GM19193 (cell line): Measurements from ENCODE around the gene SREBF2.

Experiments
- POLR2A ChIP-seq: IDR thresholded peaks from 4 replicates; pipeline ENCODE4 v1.6.1; 2011; ENCODE audit not compliant: insufficient read depth, insufficient read length; ENCODE audit errors: extremely low read depth

The SREBF2 gene

DNA sequence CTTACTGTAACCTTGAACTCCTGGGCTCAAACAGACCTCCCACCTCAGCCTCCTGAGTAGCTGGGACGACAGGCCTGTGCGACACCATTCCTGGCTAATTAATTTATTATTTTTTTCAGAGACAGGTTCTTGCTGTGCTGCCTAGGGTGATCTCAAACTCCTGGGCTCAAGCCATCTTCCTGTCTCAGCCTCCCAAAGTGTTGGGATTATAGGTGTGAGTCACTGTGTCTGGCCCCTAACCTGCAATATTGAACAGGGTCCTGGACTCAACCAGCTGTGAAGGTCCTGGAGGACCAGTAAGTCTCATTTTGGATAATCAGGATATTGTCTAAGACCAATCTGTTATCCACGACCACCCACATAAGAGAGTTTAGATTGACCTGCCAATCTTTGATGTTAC lies 17.2 kb upstream of the SREBF2 start:
- TF ChIP-seq POLR2A, result no peak

DNA sequence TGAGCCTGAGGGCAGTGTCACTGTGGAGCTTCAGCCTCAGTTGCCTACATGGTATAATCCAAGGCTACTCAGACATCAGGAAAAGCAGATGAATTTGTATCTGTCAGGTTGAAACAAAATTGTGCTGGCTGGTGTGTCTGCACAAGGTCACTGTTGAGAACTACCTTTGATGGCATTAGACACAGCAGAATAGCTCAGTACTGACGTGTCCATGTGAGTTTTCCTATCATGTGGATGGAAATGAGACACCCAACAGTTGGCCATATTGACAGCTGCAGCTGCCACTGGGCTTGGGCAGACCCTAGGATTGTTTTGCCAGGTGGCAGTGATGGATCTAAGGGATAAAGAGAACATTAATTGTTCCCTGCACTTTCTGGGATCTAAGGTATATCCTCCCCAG lies 16.7 kb upstream of the SREBF2 start:
- TF ChIP-seq POLR2A, result no peak

DNA sequence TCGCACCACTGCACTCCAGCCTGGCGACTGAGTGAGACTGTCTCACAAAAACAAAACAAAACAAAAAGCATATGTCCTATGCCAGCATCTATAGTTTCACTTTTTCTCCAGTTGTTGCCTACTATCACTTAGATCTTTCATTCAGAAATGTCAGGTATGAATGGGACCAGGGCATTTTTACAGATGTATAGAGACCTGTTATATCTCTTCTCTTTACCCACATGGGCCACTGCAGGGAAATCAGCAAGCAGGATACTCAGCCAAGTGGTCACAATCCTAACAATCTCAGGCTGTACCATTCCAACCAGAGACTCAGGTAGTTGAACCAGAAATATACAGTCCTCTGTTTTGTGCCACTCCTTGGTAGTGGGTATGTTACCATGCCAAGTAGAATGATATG lies 16.0 kb upstream of the SREBF2 start:
- no peak for TF ChIP-seq POLR2A

DNA sequence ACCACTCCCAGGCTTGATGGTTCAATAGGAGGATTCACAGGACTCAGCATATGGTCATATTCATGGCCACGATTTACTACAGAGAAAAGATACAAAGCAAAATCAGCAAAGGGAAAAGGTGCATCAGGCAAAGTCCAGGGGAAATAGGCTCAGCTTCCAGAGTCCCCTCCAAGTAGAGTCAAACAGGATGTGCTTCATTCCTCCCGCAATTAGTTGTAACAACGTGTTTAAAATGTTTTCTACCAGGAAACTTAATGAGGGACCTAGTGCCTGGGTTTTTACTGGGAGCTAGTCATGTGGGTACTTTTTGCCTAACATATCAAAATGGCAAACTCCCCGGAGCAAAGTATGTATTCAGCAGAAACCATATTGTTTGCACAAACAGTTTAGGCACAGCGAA lies 14.9 kb upstream of the SREBF2 start:
- no peak for TF ChIP-seq POLR2A

DNA sequence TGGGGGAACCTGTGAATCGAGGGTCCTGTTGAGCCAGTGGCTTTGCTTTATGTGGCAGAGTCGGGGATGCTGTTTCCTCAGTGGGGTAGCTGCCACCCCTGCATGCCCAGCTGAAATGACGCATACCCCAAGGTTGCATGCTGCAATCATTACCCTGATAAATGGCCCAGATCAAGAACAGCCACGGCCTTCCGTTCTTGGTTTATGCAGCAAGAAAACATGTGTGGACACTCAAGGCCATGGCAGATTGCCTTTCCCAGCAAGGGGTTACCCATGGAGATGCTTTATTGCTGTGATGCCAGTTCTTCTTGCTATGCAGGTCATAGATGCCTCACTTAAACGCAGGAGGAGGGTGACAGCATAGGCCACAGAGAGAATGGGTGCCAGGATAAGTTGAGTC lies 14.3 kb upstream of the SREBF2 start:
- no peak for TF ChIP-seq POLR2A

DNA sequence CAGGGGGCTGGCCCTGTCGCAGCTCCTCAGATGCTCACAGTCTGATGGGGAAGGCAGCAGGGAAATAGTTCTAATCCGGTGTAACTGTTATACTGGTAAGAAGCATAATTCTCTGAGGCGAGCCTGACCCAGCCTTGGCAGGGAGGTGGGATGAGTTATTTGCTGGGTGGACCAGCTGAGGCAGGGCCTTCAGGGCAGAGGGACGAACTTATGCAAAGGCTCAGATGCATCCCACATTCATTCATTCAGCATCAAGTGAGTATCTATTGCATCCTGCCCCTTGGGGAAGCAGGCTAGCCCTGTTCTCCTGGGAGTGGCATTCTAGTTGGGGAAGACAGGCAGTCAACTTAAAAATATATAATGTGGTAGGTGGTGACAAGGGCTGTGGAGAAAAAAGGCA lies 13.6 kb upstream of the SREBF2 start:
- TF ChIP-seq POLR2A, result no peak

DNA sequence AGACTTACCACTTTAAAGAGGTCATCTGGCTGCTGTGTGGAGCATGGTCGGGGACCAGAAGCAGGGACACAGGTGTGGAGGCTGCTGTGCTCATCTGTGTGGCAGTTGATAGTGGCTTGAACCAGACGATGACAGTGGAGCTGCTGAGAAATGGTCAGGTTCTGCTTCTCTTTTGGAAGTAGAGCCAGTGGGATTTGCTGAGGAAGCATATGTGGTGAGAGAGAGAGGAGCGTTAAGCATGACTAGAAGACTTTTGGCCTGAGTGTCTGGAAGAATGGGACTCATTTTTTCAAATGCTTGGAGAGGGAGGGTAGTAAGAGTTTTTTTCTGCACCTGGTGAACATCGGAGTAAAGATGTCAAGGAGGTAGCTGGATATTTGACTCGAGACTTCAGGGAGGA lies 12.5 kb upstream of the SREBF2 start:
- TF ChIP-seq POLR2A, result no peak

DNA sequence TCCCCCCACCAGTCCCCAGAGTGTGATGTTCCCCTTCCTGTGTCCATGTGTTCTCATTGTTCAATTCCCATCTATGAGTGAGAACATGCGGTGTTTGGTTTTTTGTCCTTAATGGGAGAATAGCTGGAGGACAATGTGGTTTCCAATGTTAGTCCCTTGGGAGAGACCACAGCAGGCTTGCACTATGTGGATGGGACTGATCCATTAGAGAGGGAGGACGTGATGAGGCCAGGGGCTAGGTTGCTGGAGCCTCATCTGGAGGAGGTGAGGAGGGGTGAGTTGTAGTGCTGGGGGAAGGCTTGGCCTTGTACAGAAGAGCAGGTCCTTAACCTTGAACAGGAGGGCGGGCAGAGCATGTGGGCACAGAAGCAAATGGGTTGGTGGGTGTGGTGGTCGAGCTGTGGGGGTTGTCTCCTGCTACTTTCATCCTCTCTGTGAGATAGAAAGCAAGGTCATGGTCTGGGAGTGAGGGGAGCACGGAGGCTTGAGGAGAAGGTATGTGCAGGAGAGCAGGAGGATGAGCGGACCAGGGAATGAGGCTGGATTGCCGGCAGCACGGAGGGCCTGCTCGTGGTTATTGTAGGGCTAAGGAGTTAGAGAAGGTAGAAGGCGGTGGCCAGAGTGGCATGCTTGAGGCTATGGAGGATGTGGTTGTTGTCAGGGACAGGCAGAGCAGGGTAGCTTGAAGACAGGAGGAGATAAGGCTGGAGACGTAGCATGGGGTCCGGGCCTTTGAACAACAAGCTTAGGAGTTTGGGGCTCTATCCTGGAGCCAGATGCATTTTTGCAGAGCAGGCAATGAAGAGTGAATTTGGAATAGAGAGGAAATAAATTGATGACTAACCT lies 11.2 kb upstream of the SREBF2 start:
- no peak for TF ChIP-seq POLR2A

DNA sequence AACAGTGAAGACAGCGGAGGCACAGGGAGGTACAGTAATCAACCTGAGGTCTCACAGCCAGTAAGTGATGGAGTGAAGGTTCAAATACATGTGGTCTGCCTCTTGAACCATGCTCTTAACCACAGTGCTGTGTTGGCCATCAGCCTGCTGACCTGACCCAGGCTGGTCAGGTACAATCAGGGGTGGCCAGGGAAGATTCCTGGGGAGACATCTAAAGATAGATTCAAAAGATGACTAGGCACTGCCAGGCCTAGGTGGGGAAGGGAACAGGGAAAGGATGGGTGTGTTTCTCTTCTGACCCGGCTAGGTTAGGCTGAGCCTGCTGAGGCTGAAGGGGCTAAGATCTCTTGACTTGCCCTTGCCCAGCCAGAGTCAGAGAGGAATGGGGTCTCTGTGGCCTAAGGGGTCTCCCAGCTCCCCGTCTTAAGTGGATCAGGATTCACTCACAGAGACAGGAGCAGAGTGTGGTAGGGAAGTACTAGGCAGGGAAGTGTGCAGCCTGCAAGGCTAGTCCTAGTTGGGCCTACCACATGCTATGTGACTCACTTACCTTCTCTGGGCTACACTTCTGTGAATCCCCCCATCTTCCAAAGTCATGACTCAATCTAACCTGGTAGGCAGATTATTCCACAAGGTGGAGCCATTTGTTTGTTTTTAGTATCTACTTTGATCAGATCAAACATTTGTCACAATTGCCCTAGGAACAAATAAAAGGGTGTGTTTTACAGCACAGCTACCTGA lies 10.4 kb upstream of the SREBF2 start:
- no peak for TF ChIP-seq POLR2A

DNA sequence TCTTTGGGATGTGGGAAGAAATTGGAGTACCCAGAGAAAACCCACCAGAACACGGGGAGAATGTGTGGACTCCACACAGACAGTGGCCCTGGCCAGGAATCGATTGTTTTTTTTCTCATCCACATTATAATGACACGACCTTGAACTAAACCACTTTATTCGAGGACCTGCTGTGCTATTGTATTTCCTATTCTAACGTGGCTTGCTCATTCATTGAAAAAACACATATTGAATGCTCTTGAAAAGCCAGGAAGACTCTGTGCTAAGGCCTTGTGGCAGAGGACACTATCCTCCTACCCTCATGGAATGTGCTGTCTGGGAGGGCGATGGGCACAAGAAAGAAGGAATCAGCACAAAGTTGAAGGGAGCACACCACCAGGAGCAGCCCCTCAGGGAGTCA lies 9.1 kb upstream of the SREBF2 start:
- TF ChIP-seq POLR2A, result no peak

DNA sequence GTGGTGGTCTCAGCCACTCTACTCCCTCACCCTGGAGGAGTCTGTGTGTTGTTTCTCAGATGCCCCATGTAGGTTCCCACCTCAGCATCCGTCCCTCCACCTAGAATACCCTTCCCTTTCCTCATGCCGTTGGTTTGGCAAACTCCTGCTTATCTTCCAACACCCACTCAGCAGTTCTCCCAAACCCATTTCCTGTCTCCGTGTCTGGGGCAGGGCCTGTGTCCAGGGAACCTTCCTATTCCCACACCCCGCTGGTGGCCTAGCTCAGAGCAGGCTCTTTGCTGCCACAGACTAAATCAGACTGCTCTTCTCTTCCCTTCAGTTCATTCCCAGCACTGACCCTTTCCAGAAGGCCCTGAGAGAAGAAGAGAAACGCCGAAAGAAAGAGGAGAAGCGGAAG lies 7.5 kb upstream of the SREBF2 start:
- no peak for TF ChIP-seq POLR2A

DNA sequence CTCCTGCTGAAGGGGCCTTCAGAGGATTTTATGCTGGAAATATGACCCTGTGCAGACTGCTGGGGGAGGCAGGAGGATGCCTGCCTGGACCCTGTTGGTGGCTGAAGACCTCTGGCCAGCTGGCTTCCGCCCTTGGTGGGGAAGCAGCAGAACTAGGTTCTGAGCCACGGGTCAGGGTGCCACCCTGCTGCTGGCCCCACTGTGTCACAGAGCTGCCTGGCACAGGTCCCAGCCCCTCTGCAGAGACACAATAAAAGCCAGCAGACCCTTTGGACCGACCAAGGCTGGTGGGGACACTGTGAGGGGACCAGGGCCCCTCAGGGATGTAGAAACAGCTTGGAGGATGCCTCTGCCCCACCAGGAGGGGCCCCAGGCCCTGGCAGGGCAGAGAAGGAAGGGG lies 6.9 kb upstream of the SREBF2 start:
- no peak for TF ChIP-seq POLR2A

DNA sequence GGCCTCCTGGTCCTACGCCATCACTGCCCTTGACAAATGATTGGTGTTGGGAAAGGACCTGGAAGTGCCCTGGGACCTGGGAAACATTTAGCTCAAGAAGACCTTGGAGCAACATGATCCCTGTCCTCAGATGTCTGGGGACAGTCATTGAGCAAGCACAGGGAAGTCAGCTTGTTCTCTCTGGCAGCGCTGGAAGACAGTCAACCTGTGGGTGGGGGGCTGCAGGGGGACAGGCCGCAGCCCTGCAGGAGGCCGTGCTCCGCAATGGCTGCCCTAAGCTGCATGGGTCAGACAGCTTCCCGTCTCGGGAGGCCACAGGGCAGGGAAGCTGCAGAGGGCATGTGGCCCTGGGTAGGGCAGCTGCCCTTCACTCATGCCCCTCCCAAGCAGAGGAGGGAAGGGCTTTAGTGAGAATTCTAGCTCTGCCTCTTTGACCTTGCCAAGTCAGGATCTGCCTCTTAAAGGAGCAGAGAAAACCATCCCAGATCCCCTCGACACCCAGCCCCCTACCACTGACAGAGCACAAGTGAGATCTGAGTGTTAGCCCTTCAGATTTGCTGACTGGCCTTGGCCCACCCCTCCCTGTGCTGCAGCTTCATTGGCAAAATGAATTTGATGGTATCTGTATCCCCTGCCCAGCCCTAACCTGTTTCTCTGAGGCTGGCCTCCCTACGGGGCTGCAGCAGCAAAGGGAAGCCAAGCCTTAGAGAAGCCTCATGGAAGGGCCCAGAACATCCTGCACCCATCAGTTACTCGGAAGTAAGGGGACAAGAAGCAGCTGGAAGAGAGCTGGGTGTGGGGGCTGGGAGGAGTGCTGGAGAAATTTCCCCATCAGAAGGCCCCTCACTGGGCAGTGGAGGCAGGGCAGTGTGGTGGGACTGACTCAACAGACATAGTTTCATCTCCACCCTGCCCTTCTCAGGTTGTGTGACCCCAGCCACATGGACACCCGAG lies 6.2 kb upstream of the SREBF2 start:
- TF ChIP-seq POLR2A, result no peak

DNA sequence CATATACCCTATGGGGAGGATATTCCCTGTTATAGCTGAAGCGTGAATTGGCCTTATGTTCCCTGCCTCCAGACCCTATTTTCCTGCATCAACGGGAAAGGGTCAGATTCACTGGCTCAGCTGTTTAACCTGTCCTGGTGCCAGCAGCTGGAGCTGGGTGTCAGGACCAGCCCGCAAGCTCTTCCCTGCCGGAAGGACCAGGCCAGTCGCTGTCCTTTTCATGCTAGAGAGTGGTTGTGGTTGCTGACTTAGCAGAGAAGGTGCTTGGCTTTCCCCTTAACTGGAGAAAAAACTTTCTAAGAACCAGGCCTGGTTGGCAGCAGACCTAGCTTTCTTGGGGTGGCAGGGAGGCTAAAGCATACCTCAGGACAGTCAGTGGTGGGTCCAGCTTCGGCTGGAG lies 5.2 kb upstream of the SREBF2 start:
- TF ChIP-seq POLR2A, result no peak

DNA sequence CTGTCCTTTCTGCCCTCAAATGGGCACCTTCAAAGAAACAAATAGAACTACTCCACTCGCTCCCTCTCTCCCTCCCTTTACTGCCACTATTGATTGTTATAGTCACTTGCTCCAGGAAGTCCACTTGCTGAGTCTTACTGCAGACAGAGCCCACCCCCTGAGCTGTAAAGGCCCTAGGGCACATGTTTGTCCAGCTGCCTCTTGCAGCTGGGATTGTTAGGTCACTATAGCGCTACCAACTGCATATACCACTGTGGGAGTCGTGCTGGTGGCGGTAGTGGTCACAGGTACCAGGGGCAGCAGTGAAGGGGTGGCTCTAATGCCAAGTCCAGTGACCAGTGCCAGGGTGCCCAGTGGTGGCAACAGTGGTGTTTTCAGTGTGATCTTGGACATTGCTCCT lies 4.4 kb upstream of the SREBF2 start:
- peak; percentile 19 for TF ChIP-seq POLR2A
